ENCODE data around the gene ZNF23.

DNA sequence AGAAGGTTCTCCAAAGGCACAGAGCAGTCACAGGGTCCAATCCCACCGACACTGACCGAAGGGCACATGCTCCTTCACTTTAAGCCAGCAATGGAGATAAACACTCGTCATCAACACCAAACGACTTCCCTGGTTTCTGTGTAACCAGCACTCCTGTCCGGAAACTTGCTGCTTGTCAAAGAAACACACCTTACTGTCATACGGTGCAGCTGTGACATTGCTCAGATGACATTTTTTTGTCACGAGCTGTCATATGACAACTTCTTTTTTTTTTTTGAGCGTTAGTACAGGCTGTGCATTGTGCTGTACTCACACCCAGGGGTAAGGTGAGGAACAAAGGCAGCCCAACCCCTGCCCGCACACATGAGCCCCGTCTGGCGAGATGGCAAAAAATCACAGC, 59.4 kb downstream of the ZNF23 start:
- TF ChIP-seq, protein P1, sequence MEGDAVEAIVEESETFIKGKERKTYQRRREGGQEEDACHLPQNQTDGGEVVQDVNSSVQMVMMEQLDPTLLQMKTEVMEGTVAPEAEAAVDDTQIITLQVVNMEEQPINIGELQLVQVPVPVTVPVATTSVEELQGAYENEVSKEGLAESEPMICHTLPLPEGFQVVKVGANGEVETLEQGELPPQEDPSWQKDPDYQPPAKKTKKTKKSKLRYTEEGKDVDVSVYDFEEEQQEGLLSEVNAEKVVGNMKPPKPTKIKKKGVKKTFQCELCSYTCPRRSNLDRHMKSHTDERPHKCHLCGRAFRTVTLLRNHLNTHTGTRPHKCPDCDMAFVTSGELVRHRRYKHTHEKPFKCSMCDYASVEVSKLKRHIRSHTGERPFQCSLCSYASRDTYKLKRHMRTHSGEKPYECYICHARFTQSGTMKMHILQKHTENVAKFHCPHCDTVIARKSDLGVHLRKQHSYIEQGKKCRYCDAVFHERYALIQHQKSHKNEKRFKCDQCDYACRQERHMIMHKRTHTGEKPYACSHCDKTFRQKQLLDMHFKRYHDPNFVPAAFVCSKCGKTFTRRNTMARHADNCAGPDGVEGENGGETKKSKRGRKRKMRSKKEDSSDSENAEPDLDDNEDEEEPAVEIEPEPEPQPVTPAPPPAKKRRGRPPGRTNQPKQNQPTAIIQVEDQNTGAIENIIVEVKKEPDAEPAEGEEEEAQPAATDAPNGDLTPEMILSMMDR (IDR thresholded peaks at IDR 0.05; ENCODE audit: low read depth, low read length, missing input control), result no peak
- no peak for TF ChIP-seq TAF1 (conservative IDR thresholded peaks at IDR 0.05)
